Activated CD4-positive, alpha-beta T cell treated with anti-CD3 and anti-CD28 coated beads for 1 hour (primary cell): Measurements from ENCODE around the gene SYNE2.

Experiments used
- DNase-seq: peaks from one replicate; pipeline ENCODE4 v3.0.0-alpha.2; 2020

Gene SYNE2

DNA sequence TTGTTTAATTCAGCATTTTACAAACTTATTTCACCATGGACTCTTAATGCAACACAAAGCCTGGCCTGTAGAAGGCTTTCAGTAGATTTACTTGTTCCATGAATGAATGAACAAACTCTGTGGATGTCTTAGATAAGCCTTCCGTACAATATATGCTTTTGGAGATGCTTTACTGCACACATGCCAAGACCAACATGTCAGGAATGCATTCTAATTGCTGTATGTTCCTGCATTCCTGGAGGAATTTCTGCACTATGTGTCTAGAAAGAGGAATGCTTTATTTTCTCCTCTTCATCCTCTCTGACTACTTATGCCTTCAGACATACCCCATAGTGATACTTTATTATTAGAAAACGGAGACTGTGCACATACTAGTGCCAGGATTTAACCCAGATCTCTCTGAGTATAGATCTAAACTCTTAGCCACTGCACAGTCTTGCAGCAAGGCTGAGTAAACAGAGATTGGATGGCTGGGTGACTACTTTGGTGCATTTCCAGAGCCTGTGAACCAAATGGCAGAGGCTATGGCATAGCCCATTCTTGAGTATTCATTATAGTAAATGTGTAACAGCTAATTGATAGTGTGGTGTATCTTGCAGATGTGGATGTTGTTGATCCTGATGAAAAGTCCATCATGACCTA is 108.2 kb downstream of the SYNE2 start:
- no peak for DNase-seq

GRCh38 chr14:63962906-63963305 is 110.1 kb downstream of the SYNE2 start:
- DNase-seq, result no peak

DNA sequence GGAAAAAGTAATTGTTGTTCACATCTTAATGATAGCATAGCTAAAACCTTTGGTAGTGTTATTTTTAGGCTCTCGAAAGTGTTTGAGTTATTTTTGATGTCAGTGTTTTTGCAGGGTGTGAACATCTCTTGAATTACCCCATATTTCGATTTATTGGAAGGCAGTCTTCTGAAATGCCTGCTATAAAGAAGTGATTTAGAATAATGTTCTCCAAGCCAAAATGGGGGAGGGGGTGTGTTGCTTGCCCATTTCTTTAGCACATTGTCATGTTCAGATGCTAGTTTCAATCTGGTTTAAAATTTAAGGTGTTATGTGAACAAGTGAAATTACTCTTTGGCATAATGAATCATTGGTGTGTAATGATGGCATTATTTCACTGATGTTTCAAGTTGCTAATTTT is 110.6 kb downstream of the SYNE2 start:
- DNase-seq, result no peak

DNA sequence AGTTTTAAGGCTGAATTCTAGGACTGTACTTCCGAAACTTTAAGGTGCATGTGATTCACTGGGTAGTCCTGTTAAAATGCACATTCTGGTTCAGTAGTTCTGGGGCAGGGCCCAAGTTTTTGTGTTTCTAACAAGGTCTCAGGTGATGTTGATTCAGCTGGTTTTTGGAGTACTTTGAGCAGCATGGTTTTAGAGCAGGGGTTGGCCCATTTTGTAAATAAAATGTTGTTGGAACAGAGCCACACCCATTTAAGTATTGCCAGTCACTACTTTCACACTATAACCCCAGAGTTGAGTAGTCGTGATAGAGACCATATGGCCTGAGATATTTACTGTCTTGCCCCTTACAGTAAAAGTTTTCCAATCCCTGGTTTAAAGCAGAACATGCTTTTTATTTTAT is 111.3 kb downstream of the SYNE2 start:
- no peak for DNase-seq

DNA sequence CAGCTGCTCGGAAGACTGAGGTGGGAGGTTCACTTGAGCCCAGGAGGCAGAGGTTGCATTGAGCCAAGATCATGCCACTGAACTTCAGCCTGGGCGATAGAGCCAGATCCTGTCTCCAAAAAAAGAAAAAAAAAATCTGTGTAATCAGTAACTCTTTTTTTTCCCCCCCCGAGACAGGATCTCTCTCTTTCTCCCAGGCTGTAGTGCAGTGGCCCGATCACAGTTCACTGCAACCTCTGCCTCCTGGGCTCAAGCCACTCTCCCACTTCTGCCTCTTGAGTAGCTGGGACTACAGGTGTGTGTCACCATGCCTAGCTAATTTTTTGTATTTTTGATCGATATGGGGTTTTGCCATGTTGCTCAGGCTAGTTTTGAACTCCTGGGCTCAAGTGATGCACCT is 113.6 kb downstream of the SYNE2 start:
- no peak for DNase-seq

DNA sequence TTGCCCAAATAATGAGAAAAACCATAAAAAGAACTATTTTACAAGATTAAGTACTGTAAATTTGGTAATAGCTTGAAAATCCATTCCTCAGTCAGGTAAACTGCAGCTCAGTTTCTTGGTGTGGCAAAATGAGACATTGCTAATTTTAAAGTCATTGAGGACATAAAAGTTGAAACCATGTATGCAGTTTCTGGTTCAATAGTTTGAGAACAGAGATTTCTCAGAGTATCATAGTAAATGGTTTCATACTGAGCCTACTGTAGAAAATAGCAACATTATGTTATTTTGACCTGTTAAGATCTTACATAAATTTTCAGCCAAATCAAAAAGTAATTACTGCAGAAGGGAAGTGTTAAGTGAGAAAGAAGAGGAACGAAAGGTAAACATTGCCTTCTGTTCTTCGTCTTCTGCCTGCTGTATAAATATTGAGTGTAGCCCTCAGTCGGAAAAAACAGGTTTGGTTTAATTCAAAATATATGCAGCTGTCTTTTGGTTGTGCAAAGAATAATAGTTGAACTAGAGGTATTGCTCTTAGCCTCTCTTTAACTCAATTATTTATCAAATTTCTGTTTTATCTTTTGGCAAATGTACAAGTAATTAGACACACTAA is 119.6 kb downstream of the SYNE2 start:
- no peak for DNase-seq

GRCh38 chr14:63974176-63974575 is 121.4 kb downstream of the SYNE2 start:
- no peak for DNase-seq

GRCh38 chr14:63981569-63981968 is 128.8 kb downstream of the SYNE2 start:
- no peak for DNase-seq

DNA sequence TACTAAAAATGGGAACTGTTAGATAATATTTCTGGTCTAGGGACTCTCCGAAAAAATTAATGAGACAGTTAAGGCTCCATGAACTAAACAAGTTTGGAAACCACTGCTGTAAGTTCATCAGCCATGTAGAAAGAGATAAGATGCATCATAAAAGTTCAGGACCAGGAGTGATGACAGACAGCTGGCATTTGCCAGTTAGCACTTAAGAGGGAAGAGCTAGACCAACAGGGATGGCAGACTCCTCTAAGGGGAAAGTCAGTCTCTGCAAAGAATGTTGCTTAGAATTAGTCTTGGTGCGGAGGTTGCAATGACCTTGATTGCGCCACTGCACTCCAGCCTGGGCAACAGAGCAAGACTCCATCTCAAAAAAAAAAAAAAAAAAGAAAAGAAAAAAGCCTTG is 129.4 kb downstream of the SYNE2 start:
- DNase-seq, result no peak

DNA sequence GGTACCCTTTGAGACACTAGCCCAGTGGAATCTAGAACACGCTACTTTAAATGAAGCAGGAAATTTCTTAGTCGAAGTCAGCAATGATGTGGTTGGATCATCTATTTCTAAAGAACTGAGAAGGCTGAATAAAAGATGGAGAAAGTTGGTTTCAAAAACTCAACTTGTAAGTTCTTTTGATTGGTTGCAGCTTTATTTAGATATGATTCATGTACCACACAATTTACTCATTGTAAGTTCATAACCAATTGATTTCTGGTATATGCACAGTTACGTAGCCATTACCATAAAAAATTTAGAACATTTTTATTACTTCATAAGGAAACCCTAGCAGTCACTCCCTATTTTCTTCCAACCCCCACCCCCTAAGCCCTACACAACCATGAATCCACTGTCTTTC is 129.8 kb downstream of the SYNE2 start:
- no peak for DNase-seq

DNA sequence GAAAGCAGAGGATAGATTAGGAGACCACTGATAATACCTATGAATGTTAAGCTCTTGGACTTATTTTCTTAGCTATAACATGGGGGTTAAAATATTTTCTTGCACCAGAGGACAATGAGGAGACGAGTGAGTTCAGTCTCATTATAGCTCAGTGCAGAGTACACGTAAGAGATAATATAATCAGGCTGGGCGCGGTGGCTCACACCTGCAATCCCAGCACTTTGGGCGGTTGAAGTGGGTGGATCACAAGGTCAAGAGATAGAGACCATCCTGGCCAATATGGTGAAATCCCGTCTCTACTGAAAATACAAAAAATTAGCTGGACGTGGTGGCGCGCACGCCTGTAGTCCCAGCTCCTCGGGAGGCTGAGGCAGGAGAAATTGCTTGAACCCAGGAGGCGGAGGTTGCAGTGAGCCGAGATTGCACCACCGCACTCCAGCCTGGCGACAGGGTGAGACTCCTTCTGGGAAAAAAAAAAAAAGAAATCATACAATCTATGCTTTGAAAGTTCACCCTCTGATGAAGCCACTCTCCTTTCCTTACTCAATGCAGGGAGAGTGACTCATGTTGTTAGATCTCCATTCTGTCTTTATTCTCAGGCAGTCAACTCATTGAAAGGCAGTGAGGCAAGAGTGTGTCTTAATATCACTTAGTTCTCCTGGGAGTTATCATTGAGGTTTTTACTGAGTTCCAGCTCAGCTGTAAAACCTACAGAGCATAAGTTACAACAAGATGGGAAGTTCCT is 134.2 kb downstream of the SYNE2 start:
- no peak for DNase-seq

DNA sequence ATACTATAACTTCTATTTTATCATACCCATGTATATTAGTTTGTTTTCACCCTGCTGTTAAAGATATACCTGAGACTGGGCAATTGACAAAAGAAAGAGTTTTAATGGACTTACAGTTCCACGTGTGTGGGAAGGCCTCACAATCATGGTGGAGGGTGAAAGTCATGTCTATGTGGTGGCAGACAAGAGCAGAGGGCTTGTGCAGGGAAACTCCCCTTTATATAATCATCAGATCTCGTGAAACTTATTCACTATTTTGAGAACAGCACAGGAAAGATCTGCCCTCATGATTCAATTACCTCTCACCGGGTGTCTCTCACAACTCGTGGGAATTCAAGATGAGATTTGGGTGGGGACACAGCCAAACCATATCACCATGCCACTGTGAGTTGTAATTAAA is 135.8 kb downstream of the SYNE2 start:
- DNase-seq, result no peak

GRCh38 chr14:63991833-63992232 is 139.0 kb downstream of the SYNE2 start:
- no peak for DNase-seq

DNA sequence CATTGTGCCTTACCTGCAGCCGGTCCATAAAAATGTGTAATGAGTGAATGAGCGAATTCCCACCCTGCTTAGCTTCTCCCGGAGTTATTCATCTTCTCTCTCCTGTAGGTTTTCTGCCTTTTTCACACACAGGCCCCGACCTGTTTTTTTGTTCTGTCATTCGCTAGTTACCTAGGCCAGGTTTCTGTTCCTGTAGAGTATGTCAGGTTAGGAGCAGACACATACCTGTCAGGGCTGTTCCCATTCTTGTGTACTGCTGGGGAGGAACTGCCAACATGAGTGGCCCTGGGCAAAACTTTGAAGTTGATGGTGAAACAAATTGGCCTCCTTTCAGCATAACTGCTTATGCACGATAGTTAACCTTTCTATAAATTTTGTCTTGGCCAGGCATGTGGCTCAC is 140.1 kb downstream of the SYNE2 start:
- no peak for DNase-seq

GRCh38 chr14:63993992-63994391 is 141.2 kb downstream of the SYNE2 start:
- DNase-seq, result no peak

DNA sequence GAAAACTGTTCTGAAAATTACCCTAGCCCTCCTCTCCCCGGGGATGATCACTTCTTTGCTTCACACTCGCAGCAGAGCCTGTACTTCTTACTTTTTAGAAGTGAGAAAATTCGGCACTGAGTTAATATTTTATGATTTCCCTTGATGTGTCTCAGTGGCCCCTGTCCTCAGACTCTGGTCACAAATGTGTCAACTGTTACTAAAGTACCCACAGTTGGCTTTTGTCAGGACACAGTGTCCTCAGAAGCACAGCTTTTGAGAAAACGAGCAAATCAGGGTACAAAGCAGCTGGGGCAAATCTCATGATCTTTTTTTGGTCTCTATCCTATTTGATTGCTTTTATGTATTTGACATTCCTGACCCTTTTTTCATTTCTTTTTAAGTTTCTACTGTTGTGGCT is 142.5 kb downstream of the SYNE2 start:
- no peak for DNase-seq

DNA sequence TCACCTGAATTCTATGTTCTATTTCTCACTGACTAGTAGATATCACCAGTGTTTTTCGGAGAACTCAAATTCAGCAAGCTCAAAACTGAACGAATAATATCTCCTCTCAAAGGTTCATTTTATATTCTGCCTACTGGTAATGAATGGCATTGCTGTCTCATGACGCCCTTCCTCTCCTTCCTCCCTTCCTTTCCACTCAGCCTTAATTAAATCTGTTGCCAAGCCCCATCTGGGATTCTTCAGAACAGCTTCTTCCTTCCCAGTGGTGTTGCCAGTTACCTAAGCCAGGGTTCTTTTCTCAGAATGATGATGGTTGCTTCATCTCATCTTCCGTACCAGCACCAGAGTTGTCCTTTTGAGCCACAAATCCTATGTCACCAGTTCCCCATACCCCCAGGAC is 143.2 kb downstream of the SYNE2 start:
- DNase-seq, result no peak

DNA sequence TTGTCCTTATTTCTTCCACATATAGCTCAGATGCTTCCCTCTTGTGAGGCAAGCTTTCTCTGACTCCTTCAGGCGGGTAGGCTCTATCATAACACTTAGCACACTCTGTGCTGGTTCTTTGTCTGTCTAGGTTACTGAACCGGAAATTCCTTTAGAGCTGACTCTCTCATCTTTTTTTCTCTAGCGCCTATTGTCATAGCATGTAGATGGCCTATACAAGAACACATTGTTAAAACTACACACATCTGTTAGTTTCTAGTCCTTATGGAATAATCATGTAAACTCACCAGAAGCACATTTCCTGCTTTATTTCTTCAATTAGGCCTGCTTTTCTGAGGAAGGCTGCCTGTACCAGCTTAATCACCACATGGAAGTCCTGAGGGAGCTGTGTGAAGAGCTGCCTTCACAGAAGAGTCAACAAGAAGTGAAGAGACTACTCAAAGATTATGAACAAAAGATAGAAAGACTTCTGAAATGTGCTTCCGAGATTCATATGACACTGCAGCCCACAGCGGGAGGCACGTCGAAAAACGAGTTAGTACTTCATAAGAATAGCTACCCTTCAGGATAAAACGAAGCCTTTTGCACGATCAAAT is 143.9 kb downstream of the SYNE2 start:
- DNase-seq, result no peak

GRCh38 chr14:64000749-64001148 is 147.9 kb downstream of the SYNE2 start:
- no peak for DNase-seq

GRCh38 chr14:64005822-64006221 is 153.0 kb downstream of the SYNE2 start:
- no peak for DNase-seq

DNA sequence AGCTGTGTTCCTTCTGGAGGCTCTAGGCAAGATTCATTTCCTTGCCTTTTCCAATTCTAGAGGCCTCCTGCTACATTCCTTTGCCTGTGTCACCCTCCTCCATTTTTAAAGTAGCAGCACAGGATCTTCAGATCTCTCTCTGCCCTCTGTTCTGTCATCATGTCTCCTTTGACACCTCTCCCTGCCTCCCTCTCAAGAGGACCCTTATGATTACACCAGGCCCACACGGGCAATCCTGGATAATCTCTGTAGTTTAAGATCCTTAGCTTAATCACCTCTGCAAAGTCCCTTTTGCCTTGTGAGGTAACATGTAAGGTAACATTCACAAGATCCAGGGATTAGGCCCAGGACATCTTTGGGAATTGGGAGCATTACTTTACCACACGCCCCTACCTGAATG is 155.2 kb downstream of the SYNE2 start:
- no peak for DNase-seq

- DNase-seq, result no peak
These were observed 159.2 kb downstream of the SYNE2 start for GRCh38 chr14:64012003-64012402.

DNA sequence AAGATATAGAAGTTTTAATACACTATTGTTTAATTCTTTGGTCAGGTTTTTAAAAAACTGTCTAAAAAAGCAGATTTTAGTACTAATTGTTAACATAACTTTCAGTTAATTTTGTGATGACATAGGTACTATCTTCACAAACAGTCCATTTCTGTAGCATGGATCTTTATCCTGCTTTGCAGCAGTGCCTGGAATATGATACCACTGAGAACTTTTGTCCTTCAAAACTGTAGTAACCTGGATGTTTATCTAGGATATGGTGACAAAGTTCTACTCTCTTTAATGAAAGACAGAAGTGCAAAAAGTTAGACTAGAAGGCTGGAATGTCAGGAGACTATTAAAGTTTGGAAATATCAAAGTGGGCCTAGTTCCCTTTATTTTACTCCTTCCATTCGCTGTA is 159.9 kb downstream of the SYNE2 start:
- no peak for DNase-seq

DNA sequence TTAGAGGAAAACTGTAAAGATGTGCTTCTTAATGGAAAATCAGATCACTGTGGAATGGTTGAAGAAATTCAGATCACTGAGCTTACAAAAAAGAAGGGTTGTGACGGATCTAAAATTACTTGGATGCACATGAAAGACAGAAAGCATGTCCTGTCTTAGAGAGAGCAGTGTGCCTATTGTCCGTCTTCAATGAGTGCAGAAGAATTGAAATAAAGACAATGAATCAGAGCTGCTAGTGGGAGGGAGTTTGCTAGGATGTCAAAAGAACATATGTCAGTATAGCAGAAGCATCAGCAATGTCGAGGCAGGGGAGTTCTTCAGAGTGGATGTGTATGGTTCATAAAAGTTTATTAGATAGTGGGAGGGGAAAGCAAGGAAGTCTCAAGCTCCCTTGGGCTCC is 172.7 kb downstream of the SYNE2 start:
- DNase-seq, result no peak
